GM18951 (cell line): ENCODE measurements around the gene DENND5A.

Experiments used
- POLR2A ChIP-seq: IDR thresholded peaks from 4 replicates; pipeline ENCODE4 v1.6.1; 2011; ENCODE audit warnings: mild to moderate bottlenecking; ENCODE audit not compliant: insufficient read length, insufficient read depth; ENCODE audit errors: extremely low read depth
- in situ Hi-C: fragments of 300-500 bp; cut with MboI; formaldehyde crosslinking; loops from one replicate; pipeline ENCODE4 v1.12.0; 2022; ENCODE audit warnings: low sequenced_read_pairs, mixed read lengths, inconsistent platforms; ENCODE audit not compliant: unreplicated experiment

DENND5A gene

GRCh38 chr11:9155930-9156329, 109.2 kb downstream of the DENND5A start:
- no peak for TF ChIP-seq POLR2A
- in situ Hi-C loops = no loop called here

GRCh38 chr11:9153651-9154050, 111.5 kb downstream of the DENND5A start:
- in situ Hi-C loops = no loop called here

GRCh38 chr11:9151631-9152030, 113.5 kb downstream of the DENND5A start:
- in situ Hi-C loops = no loop called here
- no peak for TF ChIP-seq POLR2A

More at GRCh38 chr11:9153651-9154050, 111.5 kb downstream of the DENND5A start:
- TF ChIP-seq POLR2A = no peak

- in situ Hi-C loops = no loop called here
- TF ChIP-seq POLR2A = no peak
Observed at GRCh38 chr11:9150926-9151325, 114.2 kb downstream of the DENND5A start.

GRCh38 chr11:9150501-9150900, 114.6 kb downstream of the DENND5A start:
- no peak for TF ChIP-seq POLR2A
- in situ Hi-C loops = no loop called here

GRCh38 chr11:9148727-9149126, 116.4 kb downstream of the DENND5A start:
- no peak for TF ChIP-seq POLR2A
- in situ Hi-C loops = no loop called here

GRCh38 chr11:9148035-9148434, 117.1 kb downstream of the DENND5A start:
- no peak for TF ChIP-seq POLR2A
- in situ Hi-C loops = no loop called here

GRCh38 chr11:9146477-9146876, 118.7 kb downstream of the DENND5A start:
- in situ Hi-C loops = no loop called here
- no peak for TF ChIP-seq POLR2A

GRCh38 chr11:9145283-9145682, 119.9 kb downstream of the DENND5A start:
- in situ Hi-C loops = no loop called here
- TF ChIP-seq POLR2A = no peak

GRCh38 chr11:9144828-9145227, 120.3 kb downstream of the DENND5A start:
- in situ Hi-C loops = no loop called here
- TF ChIP-seq POLR2A = no peak

- in situ Hi-C loops = no loop called here
- no peak for TF ChIP-seq POLR2A
Observed at GRCh38 chr11:9143721-9144120, 121.4 kb downstream of the DENND5A start.

- in situ Hi-C loops = no loop called here
- no peak for TF ChIP-seq POLR2A
Observed at GRCh38 chr11:9142732-9143131, 122.4 kb downstream of the DENND5A start.

- no peak for TF ChIP-seq POLR2A
- in situ Hi-C loops = no loop called here
Observed at GRCh38 chr11:9141186-9141585, 124.0 kb downstream of the DENND5A start.

GRCh38 chr11:9139628-9140357, 125.4 kb downstream of the DENND5A start:
- TF ChIP-seq POLR2A = no peak
- in situ Hi-C loops = loop anchor here (10.0 kb wide), 1 partner anchor 125 kb away; no protein-coding TSS in a partner anchor

- in situ Hi-C loops = loop anchor here (10.0 kb wide), 1 partner anchor 124 kb away; no protein-coding TSS in a partner anchor
- TF ChIP-seq POLR2A = no peak
Observed at GRCh38 chr11:9138612-9139579, 126.3 kb downstream of the DENND5A start.
